H9 (cell line): ENCODE measurements around the gene MAST4. TPM values are rescaled to one million over a fixed set of nuclear protein-coding genes. Genes with fewer than 3 reads are reported as not detected.

ENCODE experiments used
- DNase-seq: peaks from one replicate; pipeline ENCODE4 v3.0.0-alpha.2; 2017
- H2AFZ ChIP-seq: one replicate; pipeline ENCODE4 v1.6.1; 2013; ENCODE audit warnings: mild to moderate bottlenecking, low read length, control low read depth, moderate library complexity
- H2AK5ac ChIP-seq: 2 replicates; pipeline ENCODE4 v1.6.1; 2013; ENCODE audit warnings: low read length, control low read depth, mixed read lengths; ENCODE audit not compliant: insufficient read length
- H2BK120ac ChIP-seq: one replicate; pipeline ENCODE4 v1.6.1; 2013; ENCODE audit warnings: low read depth, mild to moderate bottlenecking, low read length, control low read depth, inconsistent platforms; ENCODE audit not compliant: poor library complexity, severe bottlenecking
- H2BK12ac ChIP-seq: 2 replicates; pipeline ENCODE4 v1.6.1; 2013; ENCODE audit warnings: low read length, control low read depth, mixed read lengths, low read depth; ENCODE audit not compliant: insufficient read length
- H2BK15ac ChIP-seq: 2 replicates; pipeline ENCODE4 v1.6.1; 2013; ENCODE audit warnings: low read depth, low read length, control low read depth
- H2BK20ac ChIP-seq: one replicate; pipeline ENCODE4 v1.6.1; 2013; ENCODE audit warnings: low read depth, mild to moderate bottlenecking, low read length, control low read depth, inconsistent platforms; ENCODE audit not compliant: poor library complexity, severe bottlenecking
- H2BK5ac ChIP-seq: 2 replicates; pipeline ENCODE4 v1.6.1; 2013; ENCODE audit warnings: low read length, control low read depth, mixed read lengths; ENCODE audit not compliant: insufficient read length
- H3K14ac ChIP-seq: 2 replicates; pipeline ENCODE4 v1.6.1; 2013; ENCODE audit warnings: low read length, control low read depth; ENCODE audit not compliant: insufficient read depth
- H3K18ac ChIP-seq: 2 replicates; pipeline ENCODE4 v1.6.1; 2013; ENCODE audit warnings: low read depth, mild to moderate bottlenecking, mixed read lengths, low read length, control low read depth; ENCODE audit not compliant: insufficient read length
- H3K23ac ChIP-seq: 2 replicates; pipeline ENCODE4 v1.6.1; 2013; ENCODE audit warnings: low read length, control low read depth, mixed read lengths, low read depth; ENCODE audit not compliant: insufficient read length
- H3K23me2 ChIP-seq: 2 replicates; pipeline ENCODE4 v1.6.1; 2013; ENCODE audit warnings: low read depth, mild to moderate bottlenecking, mixed read lengths, low read length, control low read depth; ENCODE audit not compliant: insufficient read length, poor library complexity, severe bottlenecking
- H3K27ac ChIP-seq: 2 replicates; pipeline ENCODE4 v1.5.1; 2013; ENCODE audit warnings: low read length, control low read depth, mixed read lengths, low read depth; ENCODE audit not compliant: insufficient read length
- H3K27me3 ChIP-seq: 2 replicates; pipeline ENCODE4 v1.6.1; 2013; ENCODE audit warnings: low read length, control low read depth, inconsistent platforms; ENCODE audit not compliant: insufficient read depth
- H3K4ac ChIP-seq: 2 replicates; pipeline ENCODE4 v1.6.1; 2013; ENCODE audit warnings: low read depth, mild to moderate bottlenecking, control low read depth, inconsistent platforms, low read length, moderate library complexity
- H3K4me1 ChIP-seq: 2 replicates; pipeline ENCODE4 v1.6.1; 2013; ENCODE audit warnings: low read length, control low read depth, inconsistent platforms; ENCODE audit not compliant: insufficient read depth
- H3K4me2 ChIP-seq: 2 replicates; pipeline ENCODE4 v1.6.1; 2013; ENCODE audit warnings: low read length, control low read depth, mixed read lengths; ENCODE audit not compliant: insufficient read length, insufficient read depth
- H3K56ac ChIP-seq: 2 replicates; pipeline ENCODE4 v1.6.1; 2013; ENCODE audit warnings: low read depth, mild to moderate bottlenecking, mixed read lengths, low read length, control low read depth; ENCODE audit not compliant: insufficient read length
- H3K79me1 ChIP-seq: 2 replicates; pipeline ENCODE4 v1.6.1; 2013; ENCODE audit warnings: low read depth, mild to moderate bottlenecking, moderate library complexity, low read length, control low read depth, inconsistent platforms; ENCODE audit not compliant: insufficient read depth, poor library complexity, severe bottlenecking
- H3K79me2 ChIP-seq: 2 replicates; pipeline ENCODE4 v1.6.1; 2013; ENCODE audit warnings: low read length, control low read depth, inconsistent platforms; ENCODE audit not compliant: insufficient read depth
- H3K9ac ChIP-seq: 2 replicates; pipeline ENCODE4 v1.6.1; 2013; ENCODE audit warnings: low read length, control low read depth, mixed read lengths; ENCODE audit not compliant: insufficient read length; ENCODE audit errors: extremely low read depth
- H3K9me3 ChIP-seq: one replicate; pipeline ENCODE4 v1.6.1; 2013; ENCODE audit warnings: low read depth, low read length, inconsistent platforms; ENCODE audit not compliant: control insufficient read depth
- H3T11ph ChIP-seq: one replicate; pipeline ENCODE4 v1.6.1; 2013; ENCODE audit warnings: mild to moderate bottlenecking, low read length, control low read depth, inconsistent platforms
- H4K20me1 ChIP-seq: one replicate; pipeline ENCODE4 v1.6.1; 2013; ENCODE audit not compliant: control insufficient read depth, insufficient read length, insufficient read depth
- H4K5ac ChIP-seq: 2 replicates; pipeline ENCODE4 v1.6.1; 2013; ENCODE audit warnings: low read depth, mild to moderate bottlenecking, mixed read lengths, low read length, control low read depth; ENCODE audit not compliant: insufficient read length
- H4K8ac ChIP-seq: replicated peaks from 2 replicates; pipeline ENCODE4 v1.6.1; 2013; ENCODE audit warnings: low read length, control low read depth, mixed read lengths, low read depth; ENCODE audit not compliant: insufficient read length
- H4K91ac ChIP-seq: 2 replicates; pipeline ENCODE4 v1.6.1; 2013; ENCODE audit warnings: low read depth, mild to moderate bottlenecking, moderate library complexity, mixed read lengths, low read length, control low read depth; ENCODE audit not compliant: insufficient read length
- H3K27ac Mint-ChIP-seq, 3 experiments: 2 replicates in 2 of 3; 3 replicates in 1 of 3; pipeline ENCODE4 v1.8.0; 2020 to 2021; ENCODE audit warnings: mixed read lengths in 3 of 3, mild to moderate bottlenecking in 1 of 3, moderate library complexity in 1 of 3
- H3K27me3 Mint-ChIP-seq: 2 replicates; pipeline ENCODE4 v1.8.0; 2021; ENCODE audit warnings: low read depth, mild to moderate bottlenecking, moderate library complexity, mixed read lengths
- H3K36me3 Mint-ChIP-seq, 3 experiments: 2 replicates in 2 of 3; 3 replicates in 1 of 3; pipeline ENCODE4 v1.8.0; 2020 to 2021; ENCODE audit warnings: low read depth in 3 of 3, mixed read lengths in 3 of 3; ENCODE audit not compliant: insufficient read depth in 1 of 3
- H3K4me1 Mint-ChIP-seq, 2 experiments: 2 replicates each; pipeline ENCODE4 v1.8.0; 2020; ENCODE audit warnings: mixed read lengths in 2 of 2
- H3K4me3 Mint-ChIP-seq, 2 experiments: 2 replicates in 1 of 2; 3 replicates in 1 of 2; pipeline ENCODE4 v1.8.0; 2020 to 2021; ENCODE audit warnings: mild to moderate bottlenecking in 2 of 2, mixed read lengths in 2 of 2, moderate library complexity in 1 of 2
- H3K9me3 Mint-ChIP-seq, 2 experiments: 2 replicates in 1 of 2; 3 replicates in 1 of 2; pipeline ENCODE4 v1.8.0; 2020; ENCODE audit warnings: mild to moderate bottlenecking in 2 of 2, mixed read lengths in 2 of 2, moderate library complexity in 1 of 2
- CTCF ChIP-seq: fragments of 200-600 bp; sonication (generic); conservative IDR thresholded peaks from 3 replicates; pipeline ENCODE4 v1.8.0; 2021; ENCODE audit warnings: antibody characterized with exemption, mild to moderate bottlenecking
- WGBS: extraction: QIAGEN DNeasy Blood & Tissue Kit; methylation state at CpG from one replicate; pipeline ENCODE4 v1.1.7; 2013; ENCODE audit warnings: missing lambda C conversion rate, low lambda C conversion rate, mixed read lengths; ENCODE audit not compliant: insufficient read length; ENCODE audit errors: extremely low coverage; 5-methylcytosine and 5-hydroxymethylcytosine counted together
- total RNA-seq: library from RNA; stranded (reverse); gene quantifications from 2 replicates; pipeline ENCODE4 v1.2.1, GENCODE V29; 2021

MAST4 gene
- total RNA-seq, 1 experiment from 2014 or later, result 3.7 TPM

GRCh38 chr5:66620711-66621110 is 24.5 kb downstream of the MAST4 start:
- Histone ChIP-seq H2AK5ac (no peak overlapping the region), H2BK20ac (no peak overlapping the region), H4K91ac (no peak overlapping the region), H2BK5ac (no peak overlapping the region), H3T11ph (no peak overlapping the region), H2BK12ac (no peak overlapping the region), H3K4ac (no peak overlapping the region), H4K5ac (no peak overlapping the region), H3K23ac (no peak overlapping the region), H3K79me2 (no peaks in the 10 kb centered on the region), H3K23me2 (no peaks in the 10 kb centered on the region), H2BK15ac (no peak overlapping the region), H3K56ac (no peak overlapping the region), H2BK120ac (no peak overlapping the region), H4K20me1 (no peaks in the 10 kb centered on the region), H2AFZ (no peak overlapping the region), H3K18ac (no peak overlapping the region), H3K9me3 (no peaks in the 10 kb centered on the region), H3K4me2 (no peak overlapping the region), H4K8ac (no peak overlapping the region), H3K27ac (no peak overlapping the region), H3K4me1 (no peaks in the 10 kb centered on the region; the same call in 1 of the 2 replicates), H3K14ac (no peak overlapping the region), H3K27me3 (no peaks in the 10 kb centered on the region), H3K9ac (no peak overlapping the region), H3K79me1 (no peaks in the 10 kb centered on the region)
- Mint-ChIP-seq H3K27me3 (no peaks in the 10 kb centered on the region), H3K36me3 (no peaks in the 10 kb centered on the region), H3K4me3 (no peak overlapping the region), H3K27ac (no peak overlapping the region; a peak in 1 of 7 replicates), H3K9me3 (no peaks in the 10 kb centered on the region; a peak in 1 of 5 replicates), H3K4me1 (peaks cover 5 to 7% of the 10 kb centered on the region in 2 experiments)
- TF ChIP-seq CTCF, result no peak
- DNase-seq, result no peak
- no CpG with 5 or more reads among the region's 1 CpG for WGBS
